ENCODE measurements around the gene FRAS1. TPM values are rescaled to one million over a fixed set of nuclear protein-coding genes. Genes with fewer than 3 reads are reported as not detected.

The FRAS1 gene
- total and polyA plus RNA-seq, 11 donors: 0.57 to 13.4 (median 3.2) TPM

DNA sequence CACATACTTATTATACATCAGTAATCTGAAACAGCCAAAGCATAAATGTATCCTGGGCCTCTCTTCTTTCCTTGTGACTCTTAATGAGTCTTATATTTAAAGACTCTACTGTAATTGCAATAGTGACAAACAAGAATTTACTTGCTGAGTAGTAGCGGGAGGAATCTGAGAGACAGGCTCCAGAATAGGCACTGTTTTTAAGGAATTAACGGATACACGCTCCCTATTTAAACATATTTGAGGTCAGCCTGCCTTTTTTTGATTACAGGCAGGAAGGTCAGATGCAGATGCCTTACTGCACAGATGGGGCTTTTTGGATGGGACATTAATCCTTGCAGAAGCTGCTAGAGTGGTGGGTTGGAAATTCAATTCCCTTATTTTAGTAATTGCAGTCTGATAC is 298.2 kb downstream of the FRAS1 start:
- Histone ChIP-seq H3K4me3 (no peak overlapping the region), H3K27ac (no peak overlapping the region), H3K4me1 (no peaks in the 10 kb centered on the region), H3K36me3 (no peaks in the 10 kb centered on the region), H3K9me3 (no peaks in the 10 kb centered on the region), H3K27me3 (no peaks in the 10 kb centered on the region)
- ATAC-seq (no peak), DNase-seq (no peak)
- no peak for TF ChIP-seq POLR2A (IDR thresholded peaks at IDR 0.05)
- TF ChIP-seq, protein P1, sequence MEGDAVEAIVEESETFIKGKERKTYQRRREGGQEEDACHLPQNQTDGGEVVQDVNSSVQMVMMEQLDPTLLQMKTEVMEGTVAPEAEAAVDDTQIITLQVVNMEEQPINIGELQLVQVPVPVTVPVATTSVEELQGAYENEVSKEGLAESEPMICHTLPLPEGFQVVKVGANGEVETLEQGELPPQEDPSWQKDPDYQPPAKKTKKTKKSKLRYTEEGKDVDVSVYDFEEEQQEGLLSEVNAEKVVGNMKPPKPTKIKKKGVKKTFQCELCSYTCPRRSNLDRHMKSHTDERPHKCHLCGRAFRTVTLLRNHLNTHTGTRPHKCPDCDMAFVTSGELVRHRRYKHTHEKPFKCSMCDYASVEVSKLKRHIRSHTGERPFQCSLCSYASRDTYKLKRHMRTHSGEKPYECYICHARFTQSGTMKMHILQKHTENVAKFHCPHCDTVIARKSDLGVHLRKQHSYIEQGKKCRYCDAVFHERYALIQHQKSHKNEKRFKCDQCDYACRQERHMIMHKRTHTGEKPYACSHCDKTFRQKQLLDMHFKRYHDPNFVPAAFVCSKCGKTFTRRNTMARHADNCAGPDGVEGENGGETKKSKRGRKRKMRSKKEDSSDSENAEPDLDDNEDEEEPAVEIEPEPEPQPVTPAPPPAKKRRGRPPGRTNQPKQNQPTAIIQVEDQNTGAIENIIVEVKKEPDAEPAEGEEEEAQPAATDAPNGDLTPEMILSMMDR (IDR thresholded peaks at IDR 0.05): no peak
- intact Hi-C loops (cut with DNase I): no loop called here
- WGBS, 4 donors: 92 to 100% (median 96%) methylated on average over 3 of the region's 3 CpGs

- 77 to 89% (median 81%) methylated on average over 2 of the region's 2 CpGs for WGBS, 4 donors
- Histone ChIP-seq H3K27ac (no peak overlapping the region), H3K4me3 (no peak overlapping the region), H3K27me3 (no peaks in the 10 kb centered on the region), H3K36me3 (no peaks in the 10 kb centered on the region), H3K9me3 (no peaks in the 10 kb centered on the region), H3K4me1 (no peaks in the 10 kb centered on the region)
- DNase-seq (no peak), ATAC-seq (no peak)
- TF ChIP-seq, protein P1 (IDR thresholded peaks at IDR 0.05): no peak
- no peak for TF ChIP-seq POLR2A (IDR thresholded peaks at IDR 0.05)
- intact Hi-C loops (cut with DNase I): no loop called here
Measured at GRCh38 chr4:78356251-78356786, 299.2 kb downstream of the FRAS1 start.

- no peak for ATAC-seq
- H3K9me3 ChIP-seq: no peaks in the 10 kb centered on the region
- DNase-seq: no peak
- H3K4me1 ChIP-seq: no peaks in the 10 kb centered on the region
- H3K27ac ChIP-seq: no peak overlapping the region
- no peak for TF ChIP-seq POLR2A (IDR thresholded peaks at IDR 0.05)
- TF ChIP-seq, protein P1 (IDR thresholded peaks at IDR 0.05): no peak
- intact Hi-C loops (cut with DNase I): no loop called here
- no peaks in the 10 kb centered on the region for H3K27me3 ChIP-seq
- H3K4me3 ChIP-seq: no peak overlapping the region
- H3K36me3 ChIP-seq: no peaks in the 10 kb centered on the region
- 69 to 90% (median 82%) methylated on average over 1 of the region's 1 CpG for WGBS, 4 donors
Measured at GRCh38 chr4:78357122-78357521, 300.0 kb downstream of the FRAS1 start.

DNA sequence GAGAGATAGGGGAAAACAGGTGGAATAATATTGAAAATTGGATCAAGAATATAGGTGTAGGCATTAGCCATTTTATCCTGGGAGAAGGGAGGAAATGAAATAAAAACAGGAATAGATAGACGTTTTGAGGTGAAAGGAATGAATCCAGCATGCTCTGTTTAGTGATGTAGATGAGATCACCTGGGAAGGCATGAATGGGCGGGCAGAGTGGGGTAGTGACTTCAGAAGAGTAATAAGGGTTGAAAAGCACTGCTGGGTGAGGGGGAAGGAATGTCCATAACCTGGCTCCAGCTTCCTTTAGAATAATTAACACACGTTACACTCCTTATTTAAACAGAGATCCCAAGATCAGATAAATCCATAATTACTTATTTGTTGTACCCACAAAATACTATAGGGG is 303.3 kb downstream of the FRAS1 start:
- intact Hi-C loops (cut with DNase I): no loop called here
- WGBS, 4 donors: 60 to 71% (median 69%) methylated on average over 3 of the region's 3 CpGs

More for the DNA sequence above, 303.3 kb downstream of the FRAS1 start:
- no peak overlapping the region for H3K4me3 ChIP-seq
- H3K27ac ChIP-seq: no peak overlapping the region
- no peaks in the 10 kb centered on the region for H3K36me3 ChIP-seq
- no peaks in the 10 kb centered on the region for H3K9me3 ChIP-seq
- TF ChIP-seq, protein P1 (IDR thresholded peaks at IDR 0.05): no peak
- no peak for TF ChIP-seq POLR2A (IDR thresholded peaks at IDR 0.05)
- no peaks in the 10 kb centered on the region for H3K4me1 ChIP-seq
- no peaks in the 10 kb centered on the region for H3K27me3 ChIP-seq
- no peak for DNase-seq
- ATAC-seq: no peak

Data from heart left ventricle (tissue), 16 donors.